Kasumi-1 (cell line): ENCODE data around the gene RUFY3.
"Not testable (repeated sequence)": the region's sequence is repeated elsewhere in the genome, so short reads cannot be mapped to it uniquely, and the experiment has no call there.

Experiments
- DNase-seq, 2 experiments: peaks; one replicate each; lab custom pipeline; 2025; lab: John Stamatoyannopoulos, UW

Gene RUFY3

DNA sequence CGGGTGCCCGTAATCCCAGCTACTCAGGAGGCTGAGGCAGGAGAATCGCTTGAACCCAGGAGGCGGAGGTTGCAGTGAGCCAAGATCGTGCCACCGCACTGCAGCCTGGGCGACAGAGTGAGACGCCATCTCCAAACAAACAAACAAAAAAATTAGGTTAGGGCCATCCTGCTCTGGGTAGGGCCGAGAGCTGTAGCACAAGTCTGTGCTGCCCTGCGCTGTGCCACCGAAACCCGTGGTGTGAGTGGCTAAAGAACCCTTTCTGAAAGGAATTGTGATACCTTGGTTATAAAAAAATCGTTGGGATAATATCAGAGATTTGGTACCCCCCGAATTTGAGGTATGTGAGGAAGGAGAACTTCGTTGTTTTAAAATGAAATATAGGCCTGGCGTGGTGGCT lies 118.9 kb downstream of the RUFY3 start:
- DNase-seq = not testable (repeated sequence)

DNA sequence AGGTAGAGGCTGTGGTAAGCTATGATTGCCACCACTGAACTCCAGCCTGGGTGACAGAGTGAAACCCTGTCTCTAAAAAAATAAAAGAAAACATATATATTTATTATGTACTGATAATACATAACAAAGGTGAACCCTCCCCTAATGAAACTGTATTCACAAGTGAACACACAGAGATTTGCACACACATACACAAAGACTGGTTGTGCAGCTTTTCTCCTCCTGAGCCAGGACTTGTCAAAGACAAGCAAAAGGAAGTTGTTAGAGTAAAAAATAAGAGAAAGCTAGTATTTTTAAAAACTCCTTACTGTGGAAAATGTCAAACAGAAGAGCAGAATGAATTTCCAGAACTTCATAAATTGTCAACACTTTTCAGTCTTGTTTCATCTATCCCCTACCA lies 119.4 kb downstream of the RUFY3 start:
- no peak for DNase-seq

- DNase-seq = no peak
Observed at GRCh38 chr4:70841951-70842350, 120.2 kb downstream of the RUFY3 start.

DNA sequence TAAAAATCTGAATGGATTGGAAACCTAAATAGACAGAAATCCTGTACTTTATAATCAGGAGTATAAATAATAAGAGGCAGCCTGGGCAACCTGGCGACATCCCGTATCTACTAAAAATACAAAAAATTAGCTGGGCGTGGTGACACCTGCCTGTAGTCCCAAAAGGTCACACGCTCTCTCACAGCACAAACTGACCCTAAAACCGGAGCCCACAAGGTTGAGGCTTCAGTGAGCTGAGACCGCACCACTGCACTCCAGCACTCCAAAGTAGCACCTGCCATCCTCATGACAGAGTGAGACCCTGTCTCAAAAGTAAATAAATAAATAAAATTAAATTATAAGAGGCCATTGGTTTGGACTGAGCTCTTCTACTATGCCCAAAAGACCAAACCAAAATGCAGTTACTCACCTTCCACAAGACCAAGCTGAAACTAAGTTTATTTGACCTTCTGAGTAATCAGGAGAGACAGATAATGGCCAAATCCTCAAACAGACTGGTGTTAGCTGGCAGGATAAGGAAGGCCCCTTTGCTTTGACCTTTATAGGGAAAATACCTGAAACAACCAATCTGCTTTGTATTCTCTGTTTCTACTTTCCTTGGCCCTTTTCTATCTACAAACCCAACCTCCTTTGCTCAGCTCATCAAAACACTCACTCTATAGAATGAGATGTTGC lies 121.1 kb downstream of the RUFY3 start:
- no peak for DNase-seq

DNA sequence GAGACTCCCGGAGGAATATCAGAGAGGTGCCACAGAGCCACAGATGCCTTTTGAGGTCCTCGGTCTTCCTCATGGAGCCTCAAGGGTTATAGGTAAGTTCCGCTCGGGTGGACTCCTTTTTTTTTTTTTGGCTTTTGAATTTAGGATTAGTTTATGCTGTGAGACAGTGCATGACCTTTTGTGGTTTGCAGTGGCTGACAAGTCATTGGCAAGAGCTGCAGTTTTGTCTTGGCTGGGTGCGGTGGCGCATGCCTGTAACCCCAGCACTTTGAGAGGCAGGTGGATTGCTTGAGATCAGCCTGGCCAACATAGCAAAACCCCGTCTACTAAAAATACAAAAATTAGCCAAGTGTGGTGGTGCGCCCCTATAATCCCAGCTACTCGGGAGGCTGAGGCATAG lies 122.4 kb downstream of the RUFY3 start:
- DNase-seq = no peak

- DNase-seq = peak; percentile 43 to 72
Observed at GRCh38 chr4:70849291-70849690, 127.5 kb downstream of the RUFY3 start.

DNA sequence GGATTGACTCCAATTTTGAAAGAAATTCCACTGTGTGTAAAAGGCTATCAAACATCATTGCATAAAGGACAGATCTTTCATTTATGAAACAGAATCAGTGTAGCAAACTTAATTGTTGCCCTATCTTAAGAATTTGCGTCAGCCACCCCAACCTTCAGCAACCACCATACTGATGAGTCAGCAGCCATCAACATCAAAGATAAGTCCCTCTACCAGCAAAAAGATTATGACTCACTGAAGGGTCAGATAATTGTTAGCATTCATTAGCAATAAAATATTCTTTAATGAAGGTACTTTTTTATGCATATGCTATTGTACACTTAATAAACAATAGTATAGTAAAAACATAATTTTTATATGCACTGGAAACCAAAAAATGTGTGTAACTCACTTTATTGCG lies 133.7 kb downstream of the RUFY3 start:
- DNase-seq = no peak
